HepG2 (cell line): Measurements from ENCODE around the gene PGS1. TPM values are rescaled to one million over a fixed set of nuclear protein-coding genes. Genes with fewer than 3 reads are reported as not detected.

ENCODE experiments used
- E2F1 ChIP-seq: sonication (generic); formaldehyde crosslinking; IDR thresholded peaks from 2 replicates; pipeline ENCODE4 v1.5.0; 2020; ENCODE audit warnings: missing genetic modification reagents
- ELF3 ChIP-seq: IDR thresholded peaks from 2 replicates; pipeline ENCODE4 v1.6.1; 2016; ENCODE audit warnings: missing genetic modification reagents, missing compliant biosample characterization
- FOXP4 ChIP-seq: sonication (generic); formaldehyde crosslinking; IDR thresholded peaks from 2 replicates; pipeline ENCODE4 v1.4.0; 2020; ENCODE audit warnings: missing genetic modification reagents
- GPBP1L1 ChIP-seq: sonication (generic); formaldehyde crosslinking; IDR thresholded peaks from 2 replicates; pipeline ENCODE4 v1.5.0; 2020; ENCODE audit warnings: mild to moderate bottlenecking, missing genetic modification reagents
- HMGXB4 ChIP-seq, 2 experiments: sonication (generic) in 1 of 2; formaldehyde crosslinking in 1 of 2; IDR thresholded peaks; 2 replicates each; pipeline versions ENCODE4 v1.4.0 to v1.6.1; 2018 to 2020; ENCODE audit warnings: missing genetic modification reagents in 2 of 2, borderline replicate concordance in 1 of 2, low read depth in 1 of 2, mild to moderate bottlenecking in 1 of 2, missing biosample characterization in 1 of 2
- RXRA ChIP-seq: sonication (generic); formaldehyde crosslinking; IDR thresholded peaks from 2 replicates; pipeline ENCODE4 v1.5.1; 2020; ENCODE audit warnings: missing genetic modification reagents
- SOX13 ChIP-seq, 3 experiments: fragments of 450-650 bp in 1 of 3; sonication (generic) in 1 of 3; formaldehyde crosslinking in 1 of 3; IDR thresholded peaks in 2 of 3; conservative IDR thresholded peaks in 1 of 3; 2 replicates each; pipeline versions ENCODE4 v1.5.0 to v1.6.1; 2016 to 2020; ENCODE audit warnings: antibody characterized with exemption in 1 of 3, mild to moderate bottlenecking in 1 of 3, missing compliant biosample characterization in 1 of 3, missing genetic modification reagents in 1 of 3, moderate library complexity in 1 of 3
- TEF ChIP-seq: sonication (generic); formaldehyde crosslinking; IDR thresholded peaks from 2 replicates; pipeline ENCODE4 v1.5.0; 2020; ENCODE audit warnings: missing genetic modification reagents
- TRIM24 ChIP-seq: sonication (generic); formaldehyde crosslinking; IDR thresholded peaks from 2 replicates; pipeline ENCODE4 v1.8.0; 2022; ENCODE audit warnings: mild to moderate bottlenecking, missing genetic modification reagents
- YEATS2 ChIP-seq: sonication (generic); formaldehyde crosslinking; IDR thresholded peaks from 2 replicates; pipeline ENCODE4 v1.4.0; 2020; ENCODE audit warnings: missing genetic modification reagents, borderline replicate concordance
- YEATS4 ChIP-seq: sonication (generic); formaldehyde crosslinking; IDR thresholded peaks from 2 replicates; pipeline ENCODE4 v1.4.0; 2020; ENCODE audit warnings: missing genetic modification reagents, borderline replicate concordance
- ZNF263 ChIP-seq: sonication (generic); formaldehyde crosslinking; IDR thresholded peaks from 2 replicates; pipeline ENCODE4 v1.4.0; 2020; ENCODE audit warnings: missing genetic modification reagents
- ZNF326 ChIP-seq: sonication (generic); formaldehyde crosslinking; IDR thresholded peaks from 2 replicates; pipeline ENCODE4 v1.4.0; 2020; ENCODE audit warnings: missing genetic modification reagents, borderline replicate concordance
- ZNF501 ChIP-seq: sonication (generic); formaldehyde crosslinking; IDR thresholded peaks from 2 replicates; pipeline ENCODE4 v1.5.1; 2020; ENCODE audit warnings: mild to moderate bottlenecking, moderate library complexity, missing genetic modification reagents
- ZNF512 ChIP-seq: sonication (generic); formaldehyde crosslinking; IDR thresholded peaks from 2 replicates; pipeline ENCODE4 v1.4.0; 2020; ENCODE audit warnings: mild to moderate bottlenecking, missing genetic modification reagents
- ZNF644 ChIP-seq: IDR thresholded peaks from 2 replicates; pipeline ENCODE4 v1.6.1; 2016; ENCODE audit warnings: low read depth
- ZNF775 ChIP-seq: sonication (generic); formaldehyde crosslinking; IDR thresholded peaks from 2 replicates; pipeline ENCODE4 v1.4.0; 2020; ENCODE audit warnings: missing genetic modification reagents, mild to moderate bottlenecking, moderate library complexity, borderline replicate concordance
- ZNF780A ChIP-seq: sonication (generic); formaldehyde crosslinking; IDR thresholded peaks from 2 replicates; pipeline ENCODE4 v1.8.0; 2022; ENCODE audit warnings: mild to moderate bottlenecking, missing genetic modification reagents, moderate library complexity
- ZSCAN29 ChIP-seq: sonication (generic); formaldehyde crosslinking; conservative IDR thresholded peaks from 2 replicates; pipeline ENCODE4 v1.4.0; 2020; ENCODE audit warnings: mild to moderate bottlenecking, missing genetic modification reagents
- polyA plus RNA-seq, 8 experiments: library from polyadenylated mRNA; depleted of rRNA in 3 of 8; stranded (reverse) in 7 of 8; unstranded in 1 of 8; fragments of >200 nt; fragmentation: Illumina TruSeq in 4 of 8; extraction: Trizol in 4 of 8; gene quantifications; 2 replicates each; pipeline versions ENCODE4 v1.2.1 to v1.2.3, GENCODE V29; 2011 to 2016; ENCODE audit warnings: low read depth in 4 of 8, missing spikeins in 1 of 8, mixed read lengths in 1 of 8; ENCODE audit not compliant: insufficient read depth in 1 of 8
- total RNA-seq, 5 experiments: library from RNA; depleted of rRNA; stranded (reverse); fragments of >200 nt; fragmentation: Illumina TruSeq; extraction: Trizol; gene quantifications; 2 replicates each; pipeline ENCODE4 v1.2.3, GENCODE V29; 2016; ENCODE audit warnings: low read depth in 1 of 5

PGS1 gene
- total and polyA plus RNA-seq, 2 of the 13 experiments (the other 11 are each of a cell fraction or from before 2014, with no cell fraction given): 25.9 to 31.5 TPM

- no peak for TF ChIP-seq ZNF775 (CRISPR knock-in tag)
- TF ChIP-seq FOXP4 (CRISPR knock-in tag): peak; percentile 49
- TF ChIP-seq GPBP1L1 (CRISPR knock-in tag): no peak
- TF ChIP-seq ZNF644 (CRISPR knock-in tag): no peak
- TF ChIP-seq YEATS2 (CRISPR knock-in tag): peak; percentile 58; the same call in 1 of the 2 replicates
- no peak for TF ChIP-seq ZNF780A (CRISPR knock-in tag)
- no peak for TF ChIP-seq YEATS4 (CRISPR knock-in tag)
- TF ChIP-seq E2F1 (CRISPR knock-in tag): no peak
- TF ChIP-seq TRIM24 (CRISPR knock-in tag): no peak
- peak; percentile 77 for TF ChIP-seq RXRA (CRISPR knock-in tag)
- no peak; the same call in 1 of the 2 replicates for TF ChIP-seq ZNF501 (CRISPR knock-in tag)
- TF ChIP-seq ZNF512: no peak
- no peak for TF ChIP-seq TEF (CRISPR knock-in tag)
- peak; percentile 67; the same call in 1 of the 2 replicates for TF ChIP-seq ZNF263
- TF ChIP-seq SOX13 (IDR thresholded peaks at IDR 0.05): no peak
- TF ChIP-seq SOX13 (CRISPR knock-in tag; conservative IDR thresholded peaks at IDR 0.05 in 1 of 2, IDR thresholded peaks at IDR 0.05 in 1 of 2): peak in 1 of 2 experiments; percentile 66; a peak in 2 of 4 replicates
- no peak for TF ChIP-seq ZNF326 (CRISPR knock-in tag)
- TF ChIP-seq HMGXB4 (CRISPR knock-in tag; IDR thresholded peaks at IDR 0.05; ENCODE audit: borderline replicate concordance in 1 of 2, low read depth in 1 of 2): peak; percentile 79 to 95; a peak in 3 of 4 replicates
- TF ChIP-seq ZSCAN29: no peak
- TF ChIP-seq ELF3 (CRISPR knock-in tag): no peak
These were observed 17.9 kb upstream of the PGS1 start (continued) for GRCh38 chr17:78360371-78361224.
